Testis (tissue), 2 donors: Measurements from ENCODE around the gene PTPN13.

Experiments used
- POLR2A ChIP-seq: fragments of 450-650 bp; IDR thresholded peaks from one replicate; pipeline ENCODE4 v1.6.1; 2017; ENCODE audit warnings: antibody characterized with exemption, mild to moderate bottlenecking, moderate library complexity
- TF ChIP-seq, protein P1 (sequence below), 3 experiments: fragments of 450-650 bp in 2 of 3; fragments of 200-600 bp in 1 of 3; sonication (generic) in 1 of 3; IDR thresholded peaks; one replicate each; pipeline ENCODE4 v1.5.1; 2016 to 2019; ENCODE audit warnings: antibody characterized with exemption in 3 of 3, mild to moderate bottlenecking in 2 of 3, moderate library complexity in 1 of 3

- peak; percentile 74 for TF ChIP-seq POLR2A
- TF ChIP-seq, protein P1, sequence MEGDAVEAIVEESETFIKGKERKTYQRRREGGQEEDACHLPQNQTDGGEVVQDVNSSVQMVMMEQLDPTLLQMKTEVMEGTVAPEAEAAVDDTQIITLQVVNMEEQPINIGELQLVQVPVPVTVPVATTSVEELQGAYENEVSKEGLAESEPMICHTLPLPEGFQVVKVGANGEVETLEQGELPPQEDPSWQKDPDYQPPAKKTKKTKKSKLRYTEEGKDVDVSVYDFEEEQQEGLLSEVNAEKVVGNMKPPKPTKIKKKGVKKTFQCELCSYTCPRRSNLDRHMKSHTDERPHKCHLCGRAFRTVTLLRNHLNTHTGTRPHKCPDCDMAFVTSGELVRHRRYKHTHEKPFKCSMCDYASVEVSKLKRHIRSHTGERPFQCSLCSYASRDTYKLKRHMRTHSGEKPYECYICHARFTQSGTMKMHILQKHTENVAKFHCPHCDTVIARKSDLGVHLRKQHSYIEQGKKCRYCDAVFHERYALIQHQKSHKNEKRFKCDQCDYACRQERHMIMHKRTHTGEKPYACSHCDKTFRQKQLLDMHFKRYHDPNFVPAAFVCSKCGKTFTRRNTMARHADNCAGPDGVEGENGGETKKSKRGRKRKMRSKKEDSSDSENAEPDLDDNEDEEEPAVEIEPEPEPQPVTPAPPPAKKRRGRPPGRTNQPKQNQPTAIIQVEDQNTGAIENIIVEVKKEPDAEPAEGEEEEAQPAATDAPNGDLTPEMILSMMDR (IDR thresholded peaks at IDR 0.05), result peak in 2 of 3 experiments; percentile 5 to 15
These were observed at the start of gene PTPN13 for GRCh38 chr4:86593688-86594558.
